ENCODE data around the gene MSANTD2. TPM values are rescaled to one million over a fixed set of nuclear protein-coding genes. Genes with fewer than 3 reads are reported as not detected.
A peak's percentile ranks its signal among the peaks of the same experiment; 100 is the strongest.

MSANTD2 gene
- total RNA-seq, 1 donor from 2014 or later, result 9.4 TPM

DNA sequence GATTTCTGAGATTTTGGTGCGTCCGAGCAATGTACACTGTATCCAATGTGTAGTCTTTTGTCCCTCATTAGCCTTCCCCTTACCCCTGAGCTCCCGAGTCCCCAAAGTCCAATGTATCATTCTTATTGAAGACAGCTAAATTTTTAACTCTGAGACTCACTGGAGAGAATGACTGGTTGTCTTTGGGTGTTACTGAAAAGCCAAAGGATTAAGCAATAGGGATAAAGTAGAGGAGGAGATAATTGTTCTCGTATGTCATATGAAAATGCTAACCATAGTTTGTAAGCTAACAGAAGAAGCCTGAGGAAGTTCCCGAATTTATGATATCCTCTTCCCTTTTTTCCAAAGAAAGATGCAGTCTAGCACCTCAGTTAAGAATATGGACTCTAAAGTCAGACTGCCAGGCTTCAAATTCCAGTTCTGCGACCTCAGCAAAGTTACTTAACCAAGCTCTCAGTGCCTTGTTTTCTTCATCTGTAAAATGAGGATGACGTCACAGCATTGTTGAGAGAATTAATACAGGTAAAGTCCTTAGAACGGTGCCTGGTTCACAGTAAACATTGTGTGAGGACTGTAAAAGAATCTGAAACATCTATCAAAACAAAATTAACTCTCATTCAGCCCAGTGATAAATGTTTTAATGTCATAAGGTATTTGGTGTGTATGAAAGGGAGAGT lies 1.6 kb upstream of the MSANTD2 start:
- H3K4me1 ChIP-seq (ENCODE audit: control insufficient read depth in 3 of 3, insufficient read depth in 3 of 3, low read length in 3 of 3), result peaks cover 11 to 18% (median 14%) of the 10 kb centered on the region in 3 donors
- no peak overlapping the region for H3K27ac ChIP-seq (ENCODE audit: low read depth, low read length)
- H3K4me3 ChIP-seq (ENCODE audit: low read length in 3 of 3), result no peak overlapping the region
- no peak overlapping the region for H3K9ac ChIP-seq (ENCODE audit: low read depth in 1 of 3, low read length in 3 of 3)
- peaks cover 8 to 18% (median 9%) of the 10 kb centered on the region in 3 donors for H3K36me3 ChIP-seq (ENCODE audit: control insufficient read depth in 3 of 3, insufficient read depth in 3 of 3, low read length in 3 of 3)
- H3K27me3 ChIP-seq (ENCODE audit: control insufficient read depth in 3 of 3, insufficient read depth in 3 of 3, low read length in 3 of 3), result no peaks in the 10 kb centered on the region
- H3K9me3 ChIP-seq (ENCODE audit: control insufficient read depth in 3 of 3, low read length in 3 of 3), result no peaks in the 10 kb centered on the region

DNA sequence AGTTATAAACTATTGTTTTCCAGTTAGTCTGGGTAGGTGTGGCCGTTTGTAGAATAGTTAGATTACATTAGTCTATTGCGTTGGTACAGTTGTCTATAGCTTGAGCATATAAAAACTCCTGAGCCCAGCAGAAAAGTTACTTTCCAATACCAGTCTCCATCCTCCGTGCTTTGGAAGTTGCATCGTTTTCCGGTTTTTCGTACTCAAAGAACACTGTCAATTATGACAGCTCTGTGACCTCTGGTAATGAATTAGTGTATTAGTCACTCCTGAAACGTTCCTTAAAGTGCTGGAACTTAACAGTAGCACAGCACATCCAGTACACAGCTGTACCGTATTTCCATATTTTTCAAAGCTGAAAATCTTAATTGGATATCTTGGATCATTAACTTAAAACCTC lies 808 bp upstream of the MSANTD2 start:
- Histone ChIP-seq H3K4me1 (ENCODE audit: control insufficient read depth in 3 of 3, insufficient read depth in 3 of 3, low read length in 3 of 3) (peaks cover 11 to 18% (median 14%) of the 10 kb centered on the region in 3 donors), H3K27me3 (ENCODE audit: control insufficient read depth in 3 of 3, insufficient read depth in 3 of 3, low read length in 3 of 3) (no peaks in the 10 kb centered on the region), H3K27ac (ENCODE audit: low read depth, low read length) (peak overlapping the region; percentile 95), H3K9ac (ENCODE audit: low read depth in 1 of 3, low read length in 3 of 3) (peak overlapping the region; percentile 89 to 92 (median 90)), H3K36me3 (ENCODE audit: control insufficient read depth in 3 of 3, insufficient read depth in 3 of 3, low read length in 3 of 3) (peaks cover 7 to 14% (median 7%) of the 10 kb centered on the region in 3 donors), H3K9me3 (ENCODE audit: control insufficient read depth in 3 of 3, low read length in 3 of 3) (no peaks in the 10 kb centered on the region), H3K4me3 (ENCODE audit: low read length in 3 of 3) (peak overlapping the region; percentile 82 to 92 (median 86))

GRCh38 chr11:124799348-124800225 lies 619 bp downstream of the MSANTD2 start:
- Histone ChIP-seq H3K36me3 (ENCODE audit: control insufficient read depth in 3 of 3, insufficient read depth in 3 of 3, low read length in 3 of 3) (peaks cover 0 to 4% (median 0%) of the 10 kb centered on the region in 3 donors), H3K4me1 (ENCODE audit: control insufficient read depth in 3 of 3, insufficient read depth in 3 of 3, low read length in 3 of 3) (peaks cover 11 to 18% (median 14%) of the 10 kb centered on the region in 3 donors), H3K9ac (ENCODE audit: low read depth in 1 of 3, low read length in 3 of 3) (peak overlapping the region; percentile 80 to 90 (median 89)), H3K27me3 (ENCODE audit: control insufficient read depth in 3 of 3, insufficient read depth in 3 of 3, low read length in 3 of 3) (no peaks in the 10 kb centered on the region), H3K9me3 (ENCODE audit: control insufficient read depth in 3 of 3, low read length in 3 of 3) (no peaks in the 10 kb centered on the region), H3K27ac (ENCODE audit: low read depth, low read length) (peak overlapping the region; percentile 95), H3K4me3 (ENCODE audit: low read length in 3 of 3) (peak overlapping the region; percentile 82 to 92 (median 86))

GRCh38 chr11:124798991-124799347 lies 1.2 kb downstream of the MSANTD2 start:
- H3K36me3 ChIP-seq (ENCODE audit: control insufficient read depth in 3 of 3, insufficient read depth in 3 of 3, low read length in 3 of 3), result peaks cover 0 to 4% (median 0%) of the 10 kb centered on the region in 3 donors
- H3K9ac ChIP-seq (ENCODE audit: low read depth in 1 of 3, low read length in 3 of 3), result peak overlapping the region; percentile 73 to 90 (median 89)
- H3K27ac ChIP-seq (ENCODE audit: low read depth, low read length), result peak overlapping the region; percentile 95
- peaks cover 11 to 18% (median 14%) of the 10 kb centered on the region in 3 donors for H3K4me1 ChIP-seq (ENCODE audit: control insufficient read depth in 3 of 3, insufficient read depth in 3 of 3, low read length in 3 of 3)
- H3K4me3 ChIP-seq (ENCODE audit: low read length in 3 of 3), result peak overlapping the region; percentile 82 to 92 (median 86)
- no peaks in the 10 kb centered on the region for H3K27me3 ChIP-seq (ENCODE audit: control insufficient read depth in 3 of 3, insufficient read depth in 3 of 3, low read length in 3 of 3)
- H3K9me3 ChIP-seq (ENCODE audit: control insufficient read depth in 3 of 3, low read length in 3 of 3), result no peaks in the 10 kb centered on the region

DNA sequence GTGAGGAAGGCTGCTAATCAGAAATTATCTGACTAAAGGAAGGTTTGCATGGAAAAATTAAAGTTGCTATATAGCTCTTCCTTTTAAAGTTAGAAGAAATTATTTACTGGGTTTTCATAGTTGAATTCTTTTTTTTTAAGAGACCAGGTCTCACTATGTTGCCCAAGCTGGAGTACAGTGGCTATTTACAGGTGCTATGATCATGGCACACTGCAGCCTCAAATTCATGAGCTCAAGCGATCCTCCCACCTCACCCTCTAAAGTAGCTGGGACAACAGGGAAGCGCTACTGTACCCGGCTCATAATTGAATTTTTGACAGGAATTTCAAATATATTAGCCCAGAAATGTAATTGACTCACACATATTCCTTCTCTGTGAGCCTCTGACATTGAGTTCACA lies 3.9 kb downstream of the MSANTD2 start:
- H3K9me3 ChIP-seq (ENCODE audit: control insufficient read depth in 3 of 3, low read length in 3 of 3), result no peaks in the 10 kb centered on the region
- H3K27ac ChIP-seq (ENCODE audit: low read depth, low read length), result no peak overlapping the region
- H3K36me3 ChIP-seq (ENCODE audit: control insufficient read depth in 3 of 3, insufficient read depth in 3 of 3, low read length in 3 of 3), result no peaks in the 10 kb centered on the region
- H3K4me1 ChIP-seq (ENCODE audit: control insufficient read depth in 3 of 3, insufficient read depth in 3 of 3, low read length in 3 of 3), result peaks cover 18 to 28% (median 21%) of the 10 kb centered on the region in 3 donors
- no peak overlapping the region for H3K9ac ChIP-seq (ENCODE audit: low read depth in 1 of 3, low read length in 3 of 3)
- H3K4me3 ChIP-seq (ENCODE audit: low read length in 3 of 3), result no peak overlapping the region
- H3K27me3 ChIP-seq (ENCODE audit: control insufficient read depth in 3 of 3, insufficient read depth in 3 of 3, low read length in 3 of 3), result no peaks in the 10 kb centered on the region

DNA sequence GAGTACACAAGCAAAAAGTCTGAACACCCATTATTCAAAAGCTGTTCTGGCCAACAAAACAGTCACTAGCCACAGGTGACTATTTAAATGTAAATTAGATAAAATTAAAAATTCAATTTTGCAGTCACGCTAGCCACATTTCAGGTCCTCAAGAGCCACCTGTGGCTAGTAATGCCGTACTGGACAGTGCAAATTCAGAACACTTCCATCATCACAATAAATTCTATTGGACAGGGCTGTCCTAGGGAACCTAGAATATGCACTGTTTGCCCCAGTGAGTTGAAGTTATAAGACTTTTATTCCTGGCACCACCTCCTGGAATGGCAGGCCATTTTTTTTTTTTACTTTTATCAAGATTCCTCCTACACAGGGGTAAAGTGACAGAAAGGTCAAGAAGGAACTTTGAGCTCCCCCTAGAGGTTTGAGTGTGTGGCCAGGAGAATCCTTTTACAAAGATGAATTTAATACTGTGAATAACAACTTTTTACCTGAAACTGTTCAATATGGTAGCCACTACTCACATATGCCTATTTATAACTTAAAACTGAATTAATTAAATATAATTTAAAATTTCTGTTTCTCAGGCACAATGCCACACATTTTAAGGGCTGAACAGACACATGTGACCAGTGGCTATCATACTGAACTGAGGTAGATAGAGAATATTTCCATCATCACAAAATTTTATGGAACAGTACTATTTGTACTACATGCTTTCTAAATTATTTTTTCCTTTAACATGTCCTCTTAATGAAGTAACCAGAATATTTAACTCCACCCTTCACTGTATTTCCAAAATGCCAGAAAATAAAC lies 6.5 kb downstream of the MSANTD2 start:
- Histone ChIP-seq H3K9ac (ENCODE audit: low read depth in 1 of 3, low read length in 3 of 3) (no peak overlapping the region), H3K4me1 (ENCODE audit: control insufficient read depth in 3 of 3, insufficient read depth in 3 of 3, low read length in 3 of 3) (peaks cover 8 to 22% (median 12%) of the 10 kb centered on the region in 3 donors), H3K27ac (ENCODE audit: low read depth, low read length) (no peak overlapping the region), H3K4me3 (ENCODE audit: low read length in 3 of 3) (no peak overlapping the region), H3K27me3 (ENCODE audit: control insufficient read depth in 3 of 3, insufficient read depth in 3 of 3, low read length in 3 of 3) (no peaks in the 10 kb centered on the region), H3K36me3 (ENCODE audit: control insufficient read depth in 3 of 3, insufficient read depth in 3 of 3, low read length in 3 of 3) (no peaks in the 10 kb centered on the region), H3K9me3 (ENCODE audit: control insufficient read depth in 3 of 3, low read length in 3 of 3) (no peaks in the 10 kb centered on the region)

- H3K27ac ChIP-seq (ENCODE audit: low read depth, low read length), result no peak overlapping the region
- H3K36me3 ChIP-seq (ENCODE audit: control insufficient read depth in 3 of 3, insufficient read depth in 3 of 3, low read length in 3 of 3), result no peaks in the 10 kb centered on the region
- no peak overlapping the region for H3K4me3 ChIP-seq (ENCODE audit: low read length in 3 of 3)
- H3K9me3 ChIP-seq (ENCODE audit: control insufficient read depth in 3 of 3, low read length in 3 of 3), result no peaks in the 10 kb centered on the region
- no peaks in the 10 kb centered on the region for H3K27me3 ChIP-seq (ENCODE audit: control insufficient read depth in 3 of 3, insufficient read depth in 3 of 3, low read length in 3 of 3)
- H3K9ac ChIP-seq (ENCODE audit: low read depth in 1 of 3, low read length in 3 of 3), result no peak overlapping the region
- H3K4me1 ChIP-seq (ENCODE audit: control insufficient read depth in 3 of 3, insufficient read depth in 3 of 3, low read length in 3 of 3), result peaks cover 5 to 14% (median 9%) of the 10 kb centered on the region in 3 donors
These were observed 8.4 kb downstream of the MSANTD2 start for GRCh38 chr11:124791626-124792341.

DNA sequence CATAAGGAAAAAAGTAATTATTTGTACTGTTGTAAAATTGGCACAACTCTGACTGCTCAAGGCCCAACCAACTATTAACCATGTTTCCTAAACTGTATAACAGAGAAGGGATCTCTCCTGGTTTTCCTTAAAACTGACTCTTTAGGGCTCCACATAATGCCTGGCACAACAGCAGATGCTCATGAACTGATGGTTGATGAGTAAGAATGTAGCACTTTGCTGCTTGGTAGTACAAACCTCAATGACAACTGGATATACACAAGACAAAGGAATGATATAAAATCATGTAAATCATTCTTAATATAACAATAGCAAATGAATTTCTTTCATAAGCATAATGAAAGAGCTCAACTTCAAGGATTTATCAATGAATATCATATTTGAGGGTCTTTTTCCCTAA lies 11.7 kb downstream of the MSANTD2 start:
- Histone ChIP-seq H3K4me1 (ENCODE audit: control insufficient read depth in 3 of 3, insufficient read depth in 3 of 3, low read length in 3 of 3) (peaks cover 2 to 12% (median 8%) of the 10 kb centered on the region in 3 donors), H3K9ac (ENCODE audit: low read depth in 1 of 3, low read length in 3 of 3) (no peak overlapping the region), H3K4me3 (ENCODE audit: low read length in 3 of 3) (no peak overlapping the region), H3K9me3 (ENCODE audit: control insufficient read depth in 3 of 3, low read length in 3 of 3) (no peaks in the 10 kb centered on the region), H3K27me3 (ENCODE audit: control insufficient read depth in 3 of 3, insufficient read depth in 3 of 3, low read length in 3 of 3) (no peaks in the 10 kb centered on the region), H3K36me3 (ENCODE audit: control insufficient read depth in 3 of 3, insufficient read depth in 3 of 3, low read length in 3 of 3) (peaks cover 0 to 3% (median 0%) of the 10 kb centered on the region in 3 donors), H3K27ac (ENCODE audit: low read depth, low read length) (no peak overlapping the region)

DNA sequence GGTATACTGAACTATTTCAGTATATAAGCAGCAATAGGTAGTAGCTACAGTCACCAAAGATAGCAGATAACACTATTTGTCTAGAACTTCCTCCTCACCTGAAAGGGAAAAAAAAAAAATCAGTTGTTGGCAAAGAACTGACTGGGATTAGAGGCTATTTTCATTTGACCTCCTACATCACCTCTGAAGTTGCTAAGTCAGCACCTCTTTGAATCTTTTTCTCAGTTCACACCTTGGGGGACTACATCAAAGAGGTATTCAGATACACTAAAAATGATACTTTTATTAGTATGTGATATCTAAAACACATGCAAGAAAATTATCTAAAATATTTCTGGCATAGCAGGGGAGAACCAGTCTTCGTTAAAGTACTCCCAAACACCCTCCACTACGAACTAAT lies 16.2 kb downstream of the MSANTD2 start:
- no peaks in the 10 kb centered on the region for H3K9me3 ChIP-seq (ENCODE audit: control insufficient read depth in 3 of 3, low read length in 3 of 3)
- H3K27ac ChIP-seq (ENCODE audit: low read depth, low read length), result no peak overlapping the region
- peaks cover 0 to 3% (median 0%) of the 10 kb centered on the region in 3 donors for H3K36me3 ChIP-seq (ENCODE audit: control insufficient read depth in 3 of 3, insufficient read depth in 3 of 3, low read length in 3 of 3)
- no peaks in the 10 kb centered on the region for H3K27me3 ChIP-seq (ENCODE audit: control insufficient read depth in 3 of 3, insufficient read depth in 3 of 3, low read length in 3 of 3)
- H3K4me3 ChIP-seq (ENCODE audit: low read length in 3 of 3), result no peak overlapping the region
- no peak overlapping the region for H3K9ac ChIP-seq (ENCODE audit: low read depth in 1 of 3, low read length in 3 of 3)
- H3K4me1 ChIP-seq (ENCODE audit: control insufficient read depth in 3 of 3, insufficient read depth in 3 of 3, low read length in 3 of 3), result no peaks in the 10 kb centered on the region
